ENCODE measurements around the gene CNRIP1.

Gene CNRIP1

DNA sequence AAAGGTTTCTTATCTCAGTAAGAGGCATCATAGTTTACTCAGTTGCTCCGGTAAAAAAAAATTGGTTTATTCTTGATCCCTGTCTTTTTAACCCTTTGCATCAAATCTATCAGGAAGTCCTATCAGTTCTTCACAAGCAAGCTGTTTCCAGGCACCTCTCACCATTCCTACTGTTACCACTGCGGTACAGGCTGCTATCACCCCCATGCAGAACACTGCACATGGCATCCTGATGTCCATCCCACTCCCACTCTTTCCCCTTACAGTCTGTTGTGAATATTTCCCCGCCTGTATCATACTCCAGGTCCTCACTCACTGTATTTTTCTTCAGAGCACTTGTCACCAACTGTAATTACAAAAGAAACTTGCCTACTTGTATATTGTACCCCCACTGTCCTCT, 5.3 kb upstream of the CNRIP1 start:
- no peak for TF ChIP-seq CTCF (IDR thresholded peaks at IDR 0.05; ENCODE audit: insufficient read depth, low read depth, low read length, missing control alignments)
- no peak for DNase-seq (ENCODE audit: low read depth)
- H3K4me3 ChIP-seq (ENCODE audit: low read depth, low read length), result no peak overlapping the region

DNA sequence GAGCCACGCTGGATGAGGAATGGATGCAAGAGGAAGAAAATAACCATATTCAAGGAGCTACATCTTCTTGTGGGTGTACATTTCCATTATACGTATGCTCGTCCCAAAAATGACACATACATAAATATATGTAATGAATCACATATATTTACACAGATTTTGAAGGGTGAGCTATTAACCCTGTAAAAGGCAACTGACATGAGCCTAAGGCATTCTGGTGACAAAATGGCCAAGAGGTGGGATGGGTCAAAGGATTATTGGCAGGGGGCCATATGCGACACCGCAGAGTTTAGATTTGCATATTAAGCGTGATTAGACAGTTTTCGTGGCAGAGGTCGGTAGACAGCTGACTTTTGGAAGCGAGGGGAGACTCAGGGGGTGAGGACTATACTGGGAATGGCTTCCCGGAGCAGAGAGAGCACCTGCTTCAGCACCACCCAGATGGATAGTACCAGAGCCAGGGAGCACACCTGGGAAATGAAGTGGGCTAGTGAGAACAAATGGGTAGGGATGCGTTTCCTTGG, 431 bp upstream of the CNRIP1 start:
- DNase-seq (ENCODE audit: low read depth), result no peak
- H3K4me3 ChIP-seq (ENCODE audit: low read depth, low read length), result peak overlapping the region; percentile 51
- TF ChIP-seq CTCF (IDR thresholded peaks at IDR 0.05; ENCODE audit: insufficient read depth, low read depth, low read length, missing control alignments), result no peak

DNA sequence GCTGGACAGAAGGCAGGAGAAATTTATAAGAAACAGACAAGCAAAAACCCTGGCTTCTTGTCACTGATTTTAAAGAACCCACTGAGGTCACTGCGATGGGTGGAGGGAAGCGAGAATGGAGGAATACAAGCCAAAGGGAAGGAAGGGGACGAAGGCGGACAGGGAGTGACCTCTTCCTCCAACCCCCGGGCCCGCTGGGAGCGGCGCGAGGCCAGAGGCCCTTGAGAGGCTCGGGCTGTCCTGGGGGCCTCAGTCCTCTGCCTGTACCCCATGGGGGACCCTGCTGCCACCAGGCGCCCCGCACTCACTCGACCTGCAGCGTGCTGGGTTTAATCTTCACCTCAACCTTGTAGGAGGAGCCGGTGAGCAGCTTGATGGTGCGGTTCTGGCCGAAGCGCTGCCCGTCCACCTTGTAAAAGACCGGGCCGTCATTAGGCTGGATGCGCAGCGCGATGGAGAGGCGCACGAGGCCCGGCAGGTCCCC, 793 bp downstream of the CNRIP1 start:
- no peak for TF ChIP-seq CTCF (IDR thresholded peaks at IDR 0.05; ENCODE audit: insufficient read depth, low read depth, low read length, missing control alignments)
- no peak for DNase-seq (ENCODE audit: low read depth)
- H3K4me3 ChIP-seq (ENCODE audit: low read depth, low read length), result peak overlapping the region; percentile 51

GRCh38 chr2:68317971-68318913, 1.5 kb downstream of the CNRIP1 start:
- TF ChIP-seq CTCF (IDR thresholded peaks at IDR 0.05; ENCODE audit: insufficient read depth, low read depth, low read length, missing control alignments), result no peak
- H3K4me3 ChIP-seq (ENCODE audit: low read depth, low read length), result no peak overlapping the region
- no peak for DNase-seq (ENCODE audit: low read depth)

GRCh38 chr2:68316111-68316510, 3.6 kb downstream of the CNRIP1 start:
- no peak overlapping the region for H3K4me3 ChIP-seq (ENCODE audit: low read depth, low read length)
- TF ChIP-seq CTCF (IDR thresholded peaks at IDR 0.05; ENCODE audit: insufficient read depth, low read depth, low read length, missing control alignments), result no peak
- DNase-seq (ENCODE audit: low read depth), result no peak

DNA sequence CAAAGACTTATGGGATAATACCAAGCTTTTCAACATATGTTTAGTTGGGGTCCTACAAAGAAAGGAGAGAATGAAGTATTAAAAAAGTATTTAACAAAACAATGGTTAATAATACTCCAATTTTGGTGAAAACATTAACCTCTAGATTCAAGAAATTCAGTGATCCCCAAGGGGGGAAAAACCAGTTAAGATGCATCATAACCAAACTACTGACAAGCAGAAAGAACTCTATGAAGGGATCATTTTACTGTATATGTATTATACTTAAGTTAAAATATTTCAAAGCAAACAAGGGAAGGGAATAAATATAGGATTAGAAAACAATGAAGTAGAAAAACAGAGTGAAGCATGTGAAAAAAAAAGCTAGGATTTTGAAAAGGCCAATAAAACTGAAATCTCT, 8.7 kb downstream of the CNRIP1 start:
- no peak for DNase-seq (ENCODE audit: low read depth)
- no peak for TF ChIP-seq CTCF (IDR thresholded peaks at IDR 0.05; ENCODE audit: insufficient read depth, low read depth, low read length, missing control alignments)
- H3K4me3 ChIP-seq (ENCODE audit: low read depth, low read length), result no peak overlapping the region
